Amygdala (tissue), 56 donors: ENCODE data around the gene TNS3.
A peak's percentile ranks its signal among the peaks of the same experiment; 100 is the strongest.

ENCODE experiments used
- DNase-seq, 56 donors: peaks; one replicate each; lab custom pipeline; 2025; lab: John Stamatoyannopoulos, UW

The TNS3 gene

DNA sequence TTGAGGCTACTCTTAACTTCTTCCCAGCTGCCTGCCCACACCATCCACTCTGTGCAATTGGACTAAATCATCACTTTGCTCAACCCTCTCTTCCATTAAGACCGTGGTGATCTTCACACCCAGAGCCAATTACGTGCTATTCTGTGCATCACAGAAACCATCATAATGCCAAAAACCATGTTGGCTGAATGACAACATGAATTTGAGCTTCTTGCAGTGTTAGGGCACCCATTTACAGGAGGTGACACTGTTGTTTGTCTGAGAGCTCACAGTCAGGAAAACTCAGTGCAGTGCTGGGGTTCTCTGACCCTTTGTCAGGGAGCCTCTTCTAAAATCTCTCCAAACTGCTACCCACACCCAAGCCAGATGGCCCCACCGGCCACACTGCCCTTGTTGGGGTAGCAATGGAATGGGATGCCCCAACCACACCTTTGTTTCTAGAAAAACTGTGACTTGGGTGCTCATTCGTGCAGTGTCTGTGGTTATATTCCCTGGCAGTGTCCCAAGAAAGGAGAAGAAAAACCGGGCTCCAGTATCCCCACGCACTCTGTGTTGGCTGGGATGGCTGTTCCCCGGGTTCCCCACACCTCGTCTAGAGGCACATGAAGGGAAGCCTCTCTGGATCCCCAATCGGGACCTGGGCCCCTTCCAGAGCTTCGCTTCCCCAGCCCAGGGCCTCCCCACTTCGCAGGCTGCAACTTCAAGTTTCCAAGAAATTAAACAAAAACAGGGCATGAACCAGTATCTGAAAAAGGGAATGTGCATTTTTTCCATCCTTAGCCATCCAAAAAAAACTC, 2.0 kb upstream of the TNS3 start:
- DNase-seq, result no peak

DNA sequence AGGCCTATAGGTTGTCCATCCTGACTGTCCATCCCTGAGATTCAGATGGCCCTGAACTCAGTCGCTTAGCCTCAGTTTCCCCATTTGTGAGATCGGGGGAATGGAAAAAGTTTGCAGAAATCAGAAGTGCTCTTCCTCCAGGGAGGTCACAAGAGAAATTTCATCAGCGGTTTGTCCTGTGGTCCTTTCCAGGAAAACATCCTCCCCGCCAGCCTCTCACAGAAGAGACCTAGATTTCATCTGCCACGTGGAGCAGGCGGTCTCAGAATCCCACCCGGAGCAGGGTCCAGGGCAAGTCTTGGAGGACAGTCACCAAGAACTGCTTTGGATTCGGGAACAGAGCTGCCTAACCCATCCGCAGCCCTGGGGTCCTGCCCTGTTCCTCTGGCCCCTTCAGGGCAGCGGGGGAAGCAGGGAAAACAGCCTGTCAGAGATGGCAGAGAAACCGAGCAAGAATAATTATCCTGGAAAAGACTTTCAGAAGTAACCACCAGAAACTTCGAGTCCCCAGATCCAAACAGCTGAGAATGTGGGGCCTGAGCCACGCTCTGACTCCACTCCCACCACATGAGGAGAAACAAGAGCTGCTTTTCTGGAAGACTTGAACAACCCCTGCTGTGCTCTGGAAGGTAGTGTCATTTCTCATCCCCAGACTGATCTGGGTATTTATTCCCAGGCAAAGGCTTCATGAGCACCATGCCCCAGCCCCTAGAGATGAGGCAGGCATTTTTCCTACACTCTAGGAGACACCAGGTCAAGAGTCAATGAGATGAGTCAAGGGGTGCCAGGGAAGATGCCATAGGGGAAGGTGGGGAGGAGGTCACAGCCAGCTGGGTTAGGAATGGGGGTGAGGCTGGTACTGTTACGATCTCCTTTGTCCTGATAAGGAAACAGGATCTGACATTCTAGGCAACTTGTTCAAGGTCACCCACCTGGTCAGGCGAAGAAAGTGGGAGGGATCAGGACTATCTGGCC, 1.1 kb upstream of the TNS3 start:
- no peak for DNase-seq

DNA sequence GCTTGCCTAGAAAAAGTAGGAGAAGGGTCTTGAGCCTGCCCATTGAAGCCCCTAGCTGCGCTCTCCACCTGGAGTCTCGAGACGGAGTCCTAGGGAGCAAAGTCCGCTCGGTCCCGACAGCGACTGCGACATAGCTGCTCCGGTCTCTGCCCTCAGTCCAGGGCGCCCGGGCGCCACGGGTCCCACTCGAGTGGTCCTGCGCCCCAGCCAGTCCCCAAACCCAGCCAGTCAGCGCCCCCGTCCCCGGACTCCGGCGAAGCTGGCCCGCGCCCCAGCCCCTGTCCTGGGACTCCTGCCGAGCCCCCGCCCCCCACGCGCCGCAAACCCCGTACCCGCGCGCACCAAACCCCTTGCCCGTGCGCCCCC, 490 bp downstream of the TNS3 start:
- peak in 1 of 56 donors; percentile 17 for DNase-seq

DNA sequence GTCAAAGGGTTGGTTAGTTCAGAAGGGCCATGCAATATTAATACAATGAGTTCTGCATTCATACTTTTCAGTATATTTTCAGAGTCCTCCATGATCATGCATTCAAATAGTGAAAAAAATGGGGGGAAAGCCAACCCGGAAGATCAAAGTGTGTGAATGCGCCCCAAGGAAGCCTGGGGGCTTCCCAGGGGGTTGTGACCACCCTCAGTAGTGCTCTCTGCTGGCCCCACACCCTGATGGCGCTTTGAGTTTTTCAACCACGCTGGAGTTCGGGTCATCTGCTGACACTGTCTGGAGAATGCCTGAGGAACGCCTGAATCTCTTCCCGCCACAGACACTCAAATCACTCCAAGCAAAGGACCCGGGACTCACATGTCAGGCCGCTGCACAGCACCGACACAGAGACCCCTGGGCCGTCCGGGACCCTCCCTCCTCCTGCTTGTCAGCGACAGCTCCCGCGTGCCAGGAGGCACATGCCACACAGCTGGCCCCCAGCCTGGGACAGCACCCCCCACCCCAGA, 1.0 kb downstream of the TNS3 start:
- DNase-seq, result no peak

DNA sequence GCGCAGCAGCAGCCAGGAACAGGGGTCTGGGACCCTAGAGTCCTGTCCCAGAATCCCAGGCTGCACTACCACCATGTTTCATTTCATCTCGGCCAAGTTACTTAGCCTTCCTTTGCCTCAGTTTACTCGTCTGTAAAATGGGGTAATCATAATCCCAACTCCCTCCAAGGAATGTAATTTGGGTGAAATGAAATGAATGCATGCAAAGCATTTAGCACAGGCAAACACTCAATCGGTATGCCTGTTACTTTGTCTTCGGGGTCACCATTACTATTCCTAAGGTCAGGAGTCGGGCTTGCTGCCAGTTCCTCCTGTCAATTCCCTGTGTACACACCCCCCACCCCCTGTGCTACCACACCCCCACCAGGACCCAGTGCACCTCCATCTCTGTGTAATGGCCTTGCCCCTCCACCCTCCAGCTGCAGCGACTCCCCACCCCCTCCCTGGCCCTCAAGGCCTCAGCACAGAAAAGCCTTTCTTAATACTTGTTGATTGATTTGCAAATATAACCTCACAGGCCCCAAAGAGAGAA, 1.7 kb downstream of the TNS3 start:
- no peak for DNase-seq

DNA sequence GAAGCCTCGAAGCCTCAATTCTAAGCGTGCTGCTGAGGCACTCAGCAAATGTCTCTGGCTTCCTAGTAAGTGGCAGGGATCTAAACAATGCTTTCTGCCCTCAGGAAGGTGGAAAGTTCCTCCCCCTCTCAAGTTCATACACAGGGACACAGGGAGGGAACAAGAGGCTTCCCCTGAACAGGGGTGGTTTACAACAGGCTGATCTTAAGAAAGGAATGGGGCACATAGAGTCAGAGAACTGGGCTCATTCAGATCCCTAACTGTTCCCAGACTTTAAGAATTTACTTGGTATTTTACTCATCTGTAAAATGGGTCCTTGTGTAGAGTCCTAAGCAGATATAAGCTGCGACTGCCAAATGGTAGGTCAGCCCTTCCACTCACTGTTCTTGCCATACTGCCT, 2.5 kb downstream of the TNS3 start:
- no peak for DNase-seq

DNA sequence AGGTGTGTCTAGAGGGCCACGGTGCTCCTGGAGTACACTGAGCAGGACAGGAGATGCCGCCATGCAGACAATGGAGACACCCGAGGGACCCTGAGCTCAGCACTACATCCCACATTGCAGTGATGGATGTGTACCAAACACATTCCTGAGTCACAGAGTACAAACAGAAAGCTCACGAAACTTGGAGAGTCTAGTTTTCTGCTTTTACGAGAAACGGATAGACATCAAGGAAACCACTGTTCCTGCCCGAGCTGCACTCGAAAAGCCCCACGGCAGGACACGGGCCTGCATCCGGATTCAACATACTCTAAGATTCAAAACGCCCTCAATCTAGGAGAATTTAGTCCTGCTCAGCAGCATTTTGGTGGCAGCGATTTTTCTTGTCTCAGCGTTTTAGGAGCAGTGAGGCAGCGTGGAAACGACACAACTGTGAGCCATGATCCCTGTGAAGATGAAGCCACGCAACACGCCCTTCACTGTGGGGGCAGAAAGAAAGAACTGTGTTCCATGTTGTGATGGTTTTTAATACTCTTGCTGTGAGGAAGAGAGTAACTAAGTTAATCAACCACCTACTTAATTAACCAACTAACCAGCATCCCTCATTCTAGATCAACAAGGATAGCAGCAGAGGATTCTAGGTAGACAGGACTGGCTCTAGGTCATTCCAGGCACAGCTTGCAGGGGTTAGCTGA, 3.2 kb downstream of the TNS3 start:
- DNase-seq, result no peak

DNA sequence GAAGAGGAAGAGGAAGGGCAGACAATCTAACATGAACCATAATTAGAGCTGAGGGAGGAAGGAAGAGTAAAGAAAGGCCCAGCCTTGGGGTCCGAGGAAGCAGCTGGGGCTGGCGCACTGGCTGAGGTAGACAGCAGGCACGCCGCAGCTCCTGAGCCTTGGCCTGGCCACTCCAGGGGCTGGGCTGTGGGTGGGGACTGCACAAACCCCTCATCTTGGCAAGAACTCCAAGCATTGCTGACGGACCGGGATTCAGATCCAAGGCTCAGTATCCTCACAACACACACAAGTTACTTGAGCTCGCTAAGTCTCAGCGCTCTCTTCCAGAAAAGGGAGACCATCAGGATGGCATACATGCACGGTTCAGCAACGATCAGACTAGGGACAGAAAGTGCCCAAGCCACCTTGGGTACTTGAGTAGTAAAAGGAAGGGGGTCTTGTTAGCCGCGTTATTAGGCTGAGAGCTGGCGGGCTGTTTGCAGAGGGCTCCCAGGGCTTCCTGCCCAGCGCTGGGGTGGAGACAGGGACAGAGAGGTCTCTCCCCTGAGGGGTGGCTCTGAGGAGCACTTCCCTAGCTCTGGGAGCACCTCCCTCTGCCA, 4.5 kb downstream of the TNS3 start:
- no peak for DNase-seq

DNA sequence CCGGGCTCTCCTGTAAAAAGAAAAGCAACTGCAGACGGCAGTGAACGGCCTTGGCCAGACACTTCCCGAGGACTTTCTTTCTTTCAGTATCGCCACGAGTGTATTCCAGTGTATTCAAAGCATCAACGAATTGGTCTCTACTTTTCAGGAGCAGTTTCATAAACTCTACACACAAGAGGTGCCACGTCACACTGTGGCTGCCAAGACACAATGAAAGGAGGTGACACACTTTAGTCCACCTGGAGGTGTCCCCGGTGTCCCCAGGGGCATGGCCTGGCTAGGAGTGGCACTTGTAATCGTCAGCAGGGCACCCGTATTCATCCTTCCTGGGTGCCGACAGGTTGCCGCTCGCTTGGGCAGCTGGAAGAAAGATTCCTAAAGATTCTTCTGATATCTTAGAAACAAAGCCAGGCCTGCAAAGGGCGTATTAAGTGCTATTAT, 5.0 kb downstream of the TNS3 start:
- peak in 6 of 56 donors; percentile 10 to 44 (median 32) for DNase-seq

DNA sequence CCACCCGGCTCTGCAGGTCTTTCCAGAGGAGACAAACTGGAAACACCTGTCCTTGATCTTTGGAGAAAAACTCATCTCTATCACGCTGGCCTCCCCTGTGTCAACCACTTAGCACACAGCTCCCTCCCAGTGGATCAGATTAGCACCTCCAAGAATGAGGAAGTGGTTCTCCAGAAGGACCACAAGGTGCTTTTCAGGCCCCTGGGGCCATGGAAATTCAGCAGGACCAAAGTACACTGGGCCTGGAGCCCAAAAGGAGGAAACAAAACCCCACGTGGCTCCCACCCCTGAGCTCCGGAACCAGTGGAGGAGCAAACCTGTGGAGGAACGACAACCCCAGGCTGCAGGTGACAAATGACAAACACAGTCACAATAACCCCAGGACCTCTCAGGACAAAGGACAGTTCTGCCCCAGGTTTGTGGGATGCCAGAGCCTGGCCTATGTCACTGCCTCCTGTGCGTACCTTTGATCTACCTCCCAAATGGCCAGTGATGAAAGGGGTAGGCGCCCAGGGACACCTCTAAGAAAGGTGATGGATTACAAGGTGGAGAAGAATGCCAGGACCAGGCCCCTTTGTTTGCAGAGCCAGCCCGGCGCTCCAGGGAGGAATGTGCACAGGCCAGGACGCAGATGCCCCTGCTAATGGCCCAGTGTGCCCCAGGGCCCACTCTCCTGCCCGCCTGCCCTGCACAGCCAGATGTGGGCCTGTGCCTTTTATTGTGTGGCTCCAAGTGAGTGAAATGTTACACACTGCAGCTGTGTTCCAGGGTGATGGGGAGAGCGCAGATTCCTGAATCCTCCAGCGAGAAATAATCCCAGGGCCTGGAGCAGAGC, 5.7 kb downstream of the TNS3 start:
- DNase-seq, result peak in 6 of 56 donors; percentile 11 to 33 (median 24)

DNA sequence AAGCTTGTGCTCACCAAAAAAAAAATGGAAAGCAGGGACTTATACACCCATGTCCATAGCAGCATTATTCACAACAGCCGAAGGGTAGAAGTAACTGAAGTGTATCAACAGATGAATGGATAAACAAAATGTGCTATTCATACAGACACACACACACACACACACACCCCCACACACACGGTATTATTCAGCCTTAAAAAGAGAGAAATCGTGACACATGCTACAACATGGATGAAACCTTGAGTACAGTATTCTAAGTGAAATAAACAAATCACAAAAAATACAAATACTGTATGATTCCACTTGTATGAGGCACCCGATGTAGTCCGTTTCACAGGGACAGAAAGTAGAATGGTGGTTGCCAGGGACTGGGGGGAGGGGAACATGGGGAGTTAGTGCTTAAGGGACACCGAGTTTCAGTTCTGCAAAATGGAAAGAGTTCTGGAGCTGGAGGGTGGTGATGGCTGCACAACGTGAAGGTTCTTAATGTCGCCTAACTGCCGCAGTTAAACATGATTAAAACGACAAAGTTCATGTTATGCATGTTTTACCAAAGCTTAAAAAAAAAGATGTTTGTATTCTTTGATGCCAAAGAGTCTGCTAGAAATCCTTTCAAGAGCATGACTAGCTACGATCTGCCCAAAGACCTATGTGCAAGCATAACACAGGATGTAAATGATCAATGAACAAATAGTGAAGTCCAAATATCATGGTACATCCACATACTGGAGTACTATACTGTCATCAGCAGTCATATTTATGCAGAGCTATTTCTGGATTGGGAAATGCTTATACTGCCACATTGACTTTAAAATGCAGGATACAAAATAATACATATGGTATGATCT, 7.2 kb downstream of the TNS3 start:
- peak in 3 of 56 donors; percentile 10 to 23 (median 19) for DNase-seq

DNA sequence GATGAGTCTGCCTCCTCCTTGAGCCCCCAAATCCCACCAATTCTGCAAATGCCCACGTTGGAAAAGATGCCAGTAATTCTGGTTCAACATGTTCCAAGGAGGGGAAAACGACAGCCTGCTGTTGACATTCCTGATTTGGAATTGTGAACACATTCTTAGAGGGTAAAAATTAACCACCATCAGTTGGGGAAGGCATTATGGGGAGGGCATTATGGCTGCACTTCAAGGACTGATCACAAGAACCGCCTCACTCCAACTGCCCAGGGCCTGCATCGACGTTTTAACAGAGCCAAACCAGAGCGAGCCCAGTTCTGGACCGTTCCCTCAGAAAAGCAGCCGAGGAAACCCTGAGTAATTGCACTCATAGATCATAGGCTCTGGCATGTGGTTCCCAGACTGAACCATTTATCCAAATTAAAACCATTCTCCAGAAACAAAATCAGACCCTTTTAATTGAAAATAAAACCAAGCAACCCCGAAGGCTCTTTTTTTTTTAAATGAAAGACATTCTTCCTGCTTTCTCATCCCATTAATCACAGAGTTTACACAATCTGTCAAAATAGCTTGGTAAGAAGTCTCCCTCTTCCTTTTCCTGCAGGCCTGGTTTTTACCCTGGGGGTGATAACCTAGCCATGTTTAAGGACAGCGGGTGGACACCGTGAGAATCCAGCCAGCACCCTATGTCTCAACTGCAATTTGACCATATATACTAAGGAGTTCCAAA, 8.0 kb downstream of the TNS3 start:
- peak in 1 of 56 donors; percentile 36 for DNase-seq

DNA sequence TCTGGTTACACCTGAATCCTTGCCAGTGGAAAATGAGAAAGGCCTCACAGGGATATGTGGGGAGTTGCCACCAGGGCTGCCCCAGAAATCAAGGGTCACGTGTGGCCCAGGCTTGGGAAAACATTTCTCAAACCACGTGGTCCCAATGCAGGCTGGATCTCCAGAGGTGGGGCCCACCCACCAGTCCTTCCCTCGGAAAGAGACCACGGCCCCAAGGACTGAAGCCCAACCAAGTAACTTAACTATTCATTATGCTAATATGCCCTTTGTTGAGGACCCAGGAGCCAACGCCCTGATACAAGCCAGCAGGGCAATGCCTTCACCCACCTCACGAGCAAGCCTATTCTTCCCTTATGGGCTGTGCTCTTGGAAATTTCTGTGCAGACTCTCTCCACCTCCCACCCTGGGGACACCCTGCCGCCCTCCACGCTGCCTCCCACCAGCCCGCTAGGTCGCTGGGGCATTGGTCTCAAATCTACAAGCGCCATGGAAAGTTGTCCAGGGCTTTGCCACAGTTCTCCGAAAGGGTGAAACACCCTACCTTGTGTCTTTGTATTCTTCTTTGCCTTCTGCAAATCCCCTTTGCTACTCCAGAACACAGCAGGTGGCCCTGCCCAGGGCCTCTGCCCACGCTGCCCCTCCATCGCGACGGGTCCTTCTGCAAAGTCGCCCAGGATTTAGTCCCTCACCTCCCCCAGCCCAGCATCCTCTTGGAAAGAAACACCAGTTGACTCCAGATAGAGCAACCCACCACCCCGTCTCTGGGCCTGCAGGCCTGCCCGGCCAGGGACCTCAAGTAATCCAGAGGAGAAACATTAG, 8.8 kb downstream of the TNS3 start:
- no peak for DNase-seq

DNA sequence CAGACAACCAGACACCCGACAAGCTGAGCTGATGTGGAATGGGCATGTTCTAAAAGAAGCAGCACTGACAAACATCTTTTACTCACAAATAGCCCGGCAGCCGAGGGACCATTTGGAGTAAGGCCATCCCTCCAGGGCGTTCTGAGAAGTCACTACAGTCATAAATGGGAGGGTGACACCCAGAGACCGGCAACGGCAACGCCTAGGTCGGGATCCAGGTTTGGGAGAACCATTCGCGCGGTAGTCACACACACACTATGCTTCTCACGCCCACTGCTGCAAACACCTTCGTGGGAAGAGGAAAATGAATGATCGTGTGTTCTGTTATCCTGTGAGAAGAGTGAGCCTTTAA, 9.8 kb downstream of the TNS3 start:
- DNase-seq, result no peak

DNA sequence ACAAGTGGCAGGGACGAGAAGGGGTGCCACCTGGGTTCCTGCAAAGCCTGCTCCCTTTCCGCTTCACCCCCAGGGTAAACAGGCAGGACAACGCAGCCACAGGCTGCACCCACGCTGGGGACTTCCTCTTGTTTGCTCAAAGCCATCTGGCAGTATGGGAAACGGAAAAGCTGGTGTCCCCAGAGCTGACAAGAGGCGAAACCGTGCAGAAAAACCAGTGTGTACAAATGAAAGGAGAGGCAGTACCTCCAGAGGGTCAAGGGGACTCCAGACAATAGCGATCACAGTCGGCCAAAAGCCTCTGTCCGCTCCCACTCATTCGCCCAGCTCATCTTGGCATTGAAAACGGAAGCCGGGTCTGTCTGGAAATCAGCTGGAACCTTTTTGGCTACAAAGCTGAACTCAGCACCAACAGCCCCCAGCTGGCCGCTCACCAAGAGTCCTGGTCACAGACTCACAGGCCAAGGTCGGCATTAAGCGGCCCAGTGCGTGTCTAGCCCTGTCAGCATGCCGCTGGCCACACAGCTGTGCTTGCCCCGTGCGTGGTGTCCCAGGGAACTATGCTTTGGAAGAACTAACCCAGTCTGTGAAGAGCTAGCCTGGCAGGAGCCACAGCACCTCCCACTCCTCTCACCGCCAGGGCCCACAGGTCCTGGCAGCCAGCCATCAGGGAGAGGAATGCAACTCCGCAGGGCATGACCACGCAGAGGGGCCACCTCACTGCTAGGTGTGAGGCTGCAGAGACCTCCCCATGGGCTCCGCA, 10.4 kb downstream of the TNS3 start:
- DNase-seq, result peak in 33 of 56 donors; percentile 12 to 63 (median 34)

DNA sequence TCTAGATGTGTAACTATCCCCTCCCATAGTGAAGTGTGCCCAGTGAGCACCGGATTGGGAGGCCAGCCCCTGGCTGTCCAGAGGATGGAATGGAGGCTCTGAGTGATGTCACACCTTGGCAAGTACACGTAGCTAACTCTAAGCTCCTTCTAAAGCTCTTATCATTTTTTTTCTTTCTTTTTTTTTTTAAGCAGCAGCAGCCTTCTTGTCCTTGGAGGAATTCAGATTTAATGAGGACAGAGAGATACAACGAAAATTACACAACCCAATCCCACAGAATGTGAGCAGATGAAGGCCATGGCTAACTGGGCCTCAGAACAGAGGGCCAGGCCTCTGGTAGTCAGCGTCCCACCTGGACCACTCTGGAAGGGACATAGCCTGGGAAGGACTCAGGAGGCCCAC, 11.3 kb downstream of the TNS3 start:
- no peak for DNase-seq
